AG10803 (cell line): Measurements from ENCODE around the gene RASSF4.

Experiments
- DNase-seq: peaks from one replicate; pipeline ENCODE4 v3.0.0; 2010; ENCODE audit warnings: low read depth
- H3K4me3 ChIP-seq: 2 replicates; pipeline ENCODE4 v1.5.1; 2011; ENCODE audit warnings: mild to moderate bottlenecking, low read length, control low read depth
- CTCF ChIP-seq: conservative IDR thresholded peaks from 2 replicates; pipeline ENCODE4 v1.5.1; 2011; ENCODE audit warnings: mild to moderate bottlenecking, low read length, control low read depth, inconsistent platforms

RASSF4 gene

GRCh38 chr10:44927352-44927751 is 32.2 kb upstream of the RASSF4 start:
- DNase-seq, result peak; percentile 10
- no peak for TF ChIP-seq CTCF
- no peak overlapping the region for H3K4me3 ChIP-seq

- no peak for TF ChIP-seq CTCF
- no peak for DNase-seq
- no peak overlapping the region for H3K4me3 ChIP-seq
Measured at GRCh38 chr10:44928462-44928861, 31.1 kb upstream of the RASSF4 start.

GRCh38 chr10:44929356-44930255 is 30.0 kb upstream of the RASSF4 start:
- no peak for DNase-seq
- no peak overlapping the region for H3K4me3 ChIP-seq
- TF ChIP-seq CTCF, result no peak

GRCh38 chr10:44930904-44931620 is 28.5 kb upstream of the RASSF4 start:
- no peak for DNase-seq
- TF ChIP-seq CTCF, result no peak
- H3K4me3 ChIP-seq, result no peak overlapping the region

GRCh38 chr10:44931621-44932516 is 27.7 kb upstream of the RASSF4 start:
- no peak for DNase-seq
- no peak for TF ChIP-seq CTCF
- H3K4me3 ChIP-seq, result no peak overlapping the region

GRCh38 chr10:44932517-44933450 is 26.8 kb upstream of the RASSF4 start:
- peak; percentile 76 for DNase-seq
- peak; percentile 95 for TF ChIP-seq CTCF
- H3K4me3 ChIP-seq, result no peak overlapping the region
